ENCODE measurements around the gene SLC9A8. TPM values are rescaled to one million over a fixed set of nuclear protein-coding genes. Genes with fewer than 3 reads are reported as not detected.

Gene SLC9A8
- total and polyA plus RNA-seq, 9 of the 15 experiments (the other 6 are each of a cell fraction or from before 2014, with no cell fraction given): 0.56 to 9.7 (median 5.0) TPM

GRCh38 chr20:49812507-49813304 is at the start of gene SLC9A8 (continued):
- no peak for TF ChIP-seq SAFB2 (IDR thresholded peaks at IDR 0.05; ENCODE audit: borderline replicate concordance, low read depth, low read length, severe bottlenecking)
- peak in 1 of 2 experiments; percentile 55; a peak in 1 of 4 replicates for TF ChIP-seq UBTF (IDR thresholded peaks at IDR 0.05; ENCODE audit: borderline replicate concordance in 1 of 2, low read depth in 2 of 2, low read length in 2 of 2)
- TF ChIP-seq POLR2AphosphoS5 (IDR thresholded peaks at IDR 0.05; ENCODE audit: control insufficient read depth, insufficient read depth, low read depth, low read length): peak; percentile 44; the same call in 1 of the 2 replicates
- no peak for TF ChIP-seq NUFIP1 (IDR thresholded peaks at IDR 0.05; ENCODE audit: partially characterized antibody)
- no peak for TF ChIP-seq BHLHE40 (IDR thresholded peaks at IDR 0.05; ENCODE audit: low read length)
- no peak for TF ChIP-seq THRB (CRISPR knock-in tag; conservative IDR thresholded peaks at IDR 0.05)
- 0 out of 2 replicates have a peak, but pooled peaks have one; percentile 26 for TF ChIP-seq CBX1 (IDR thresholded peaks at IDR 0.05; ENCODE audit: low read depth)
- 0 out of 2 replicates have a peak, but pooled peaks have one; percentile 22 for TF ChIP-seq FOXP1 (CRISPR knock-in tag; IDR thresholded peaks at IDR 0.05)
- TF ChIP-seq ATF6 (CRISPR knock-in tag; IDR thresholded peaks at IDR 0.05): 0 out of 2 replicates have a peak, but pooled peaks have one; percentile 72
- peak; percentile 58 for TF ChIP-seq SMAD4 (CRISPR knock-in tag; conservative IDR thresholded peaks at IDR 0.05)
- no peak for TF ChIP-seq HNRNPH1 (optimal IDR thresholded peaks at IDR 0.05; ENCODE audit: low read depth, low read length)
- peak; percentile 83; the same call in 1 of the 2 replicates for TF ChIP-seq RB1 (IDR thresholded peaks at IDR 0.05; ENCODE audit: low read depth)
- no peak for TF ChIP-seq ETV6 (IDR thresholded peaks at IDR 0.05; ENCODE audit: borderline replicate concordance in 1 of 2, low read depth in 2 of 2, low read length in 1 of 2)
- TF ChIP-seq ETV6 (CRISPR knock-in tag; IDR thresholded peaks at IDR 0.05; ENCODE audit: borderline replicate concordance): no peak
- TF ChIP-seq HDAC1 (IDR thresholded peaks at IDR 0.05): no peak; a peak in 1 of 4 replicates
- no peak for TF ChIP-seq ARID2 (IDR thresholded peaks at IDR 0.05)
- TF ChIP-seq SNIP1 (IDR thresholded peaks at IDR 0.05; ENCODE audit: low read depth): peak; percentile 88
- no peak for TF ChIP-seq TRIM25 (IDR thresholded peaks at IDR 0.05; ENCODE audit: borderline replicate concordance)

Data from K562 (cell line).